GM18868 (cell line): ENCODE results near the gene CYP2D6.
A peak's percentile ranks its signal among the peaks of the same experiment; 100 is the strongest.

Experiments used
- ATAC-seq: cut with Tn5 transposase; IDR thresholded peaks from one replicate; pipeline ENCODE4 v1.9.1; 2021; ENCODE audit warnings: mild to moderate bottlenecking, moderate library complexity; ENCODE audit not compliant: unreplicated experiment

Gene CYP2D6

DNA sequence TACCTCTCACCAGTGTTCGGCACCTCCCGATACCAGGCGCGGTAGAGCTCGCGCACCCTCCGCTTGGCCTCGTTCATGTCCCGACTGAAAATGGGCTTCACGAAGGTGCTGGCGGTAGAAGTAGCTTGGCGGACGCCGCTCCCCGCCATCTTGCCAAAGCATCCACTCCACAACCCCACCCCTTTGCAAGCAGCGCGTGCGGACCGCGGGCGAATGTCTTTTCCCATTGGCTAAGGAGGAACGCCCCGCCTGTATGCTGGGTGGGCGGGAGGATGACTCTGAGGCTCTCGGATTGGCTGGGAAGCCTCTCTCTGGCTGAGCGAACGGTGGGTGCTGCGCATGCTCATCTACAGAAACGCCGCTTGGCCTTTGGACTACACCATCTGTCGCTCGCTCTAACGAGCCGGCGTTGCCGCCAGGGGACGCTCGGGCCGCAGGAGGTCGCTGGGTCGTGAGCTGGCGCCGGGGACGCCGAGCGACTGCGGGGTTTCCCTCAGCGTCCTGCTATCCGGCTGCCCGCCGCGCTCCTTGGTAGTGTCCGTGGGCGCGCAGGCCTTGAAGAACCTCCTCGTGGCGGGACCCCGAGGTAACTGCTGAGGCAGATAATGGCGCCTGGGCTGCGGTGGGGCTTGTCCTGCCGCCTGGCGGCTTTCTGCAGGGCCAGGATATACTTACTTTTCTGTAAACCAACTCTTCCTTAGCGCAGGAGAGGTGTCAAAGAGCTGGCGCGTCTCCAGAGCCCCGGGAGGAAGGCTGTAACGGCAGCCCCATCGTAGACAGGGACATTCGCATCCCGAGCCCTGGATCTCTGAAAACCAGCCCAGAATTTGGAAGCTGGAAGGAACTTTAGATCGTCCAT is 39.8 kb downstream of the CYP2D6 start, which contains the start of gene NDUFA6:
NDUFA6 (minus strand) TSS at position 177 of the 859 bp plus-strand sequence; CDS start at position 149, 28 bp downstream.
- ATAC-seq, result peak; percentile 90

- no peak for ATAC-seq
Measured at GRCh38 chr22:42086051-42086450, 44.6 kb downstream of the CYP2D6 start.

DNA sequence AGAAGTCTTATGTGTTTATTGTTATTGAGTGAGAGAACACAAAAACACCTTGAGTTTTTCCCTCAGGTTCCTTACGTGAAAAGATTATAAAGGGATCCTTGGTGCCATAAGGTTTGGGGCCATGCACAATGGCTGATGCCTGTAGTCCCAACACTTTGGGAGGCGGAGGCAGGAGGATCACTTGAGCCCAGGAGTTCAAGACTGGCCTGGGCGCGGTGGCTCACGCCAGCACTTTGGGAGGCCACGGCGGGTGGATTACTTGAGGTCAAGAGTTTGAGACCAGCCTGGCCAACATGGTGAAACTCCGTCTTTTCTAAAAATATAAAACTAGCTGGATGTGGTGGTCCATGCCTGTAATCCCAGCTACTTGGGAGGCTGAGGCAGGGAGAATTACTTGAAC is 45.7 kb downstream of the CYP2D6 start:
- no peak for ATAC-seq

- ATAC-seq, result no peak
Measured at GRCh38 chr22:42083119-42083518, 47.5 kb downstream of the CYP2D6 start.

- no peak for ATAC-seq
Measured at GRCh38 chr22:42080287-42080686, 50.3 kb downstream of the CYP2D6 start.

GRCh38 chr22:42079319-42080251 is 51.0 kb downstream of the CYP2D6 start, which contains the start of gene SMDT1:
TSS of gene SMDT1 (plus strand) at chr22:42079700. CDS start at chr22:42079769, 69 bp downstream.
- peak; percentile 79 for ATAC-seq

GRCh38 chr22:42078469-42079318 is 51.9 kb downstream of the CYP2D6 start:
- no peak for ATAC-seq

DNA sequence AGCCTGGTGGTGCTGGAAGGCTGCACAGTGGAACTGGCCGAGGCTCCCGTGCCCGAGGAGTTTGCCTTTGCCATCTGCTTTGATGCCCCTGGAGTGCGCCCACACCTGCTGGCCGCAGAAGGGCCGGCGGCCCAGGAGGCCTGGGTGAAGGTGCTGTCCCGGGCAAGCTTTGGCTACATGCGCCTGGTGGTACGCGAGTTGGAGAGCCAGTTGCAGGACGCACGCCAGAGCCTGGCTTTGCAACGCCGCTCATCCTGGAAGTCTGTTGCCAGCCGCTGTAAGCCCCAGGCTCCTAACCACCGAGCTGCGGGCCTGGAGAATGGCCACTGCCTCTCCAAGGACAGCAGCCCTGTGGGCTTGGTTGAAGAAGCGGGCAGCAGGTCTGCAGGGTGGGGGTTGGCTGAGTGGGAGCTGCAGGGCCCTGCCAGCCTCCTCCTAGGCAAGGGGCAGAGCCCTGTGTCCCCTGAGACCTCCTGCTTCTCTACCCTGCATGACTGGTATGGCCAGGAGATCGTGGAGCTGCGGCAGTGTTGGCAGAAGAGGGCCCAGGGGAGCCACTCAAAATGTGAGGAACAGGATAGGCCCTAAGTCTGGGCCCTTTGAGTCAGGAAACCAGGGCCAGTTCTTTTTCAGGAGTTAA is 53.0 kb downstream of the CYP2D6 start:
- ATAC-seq, result no peak

DNA sequence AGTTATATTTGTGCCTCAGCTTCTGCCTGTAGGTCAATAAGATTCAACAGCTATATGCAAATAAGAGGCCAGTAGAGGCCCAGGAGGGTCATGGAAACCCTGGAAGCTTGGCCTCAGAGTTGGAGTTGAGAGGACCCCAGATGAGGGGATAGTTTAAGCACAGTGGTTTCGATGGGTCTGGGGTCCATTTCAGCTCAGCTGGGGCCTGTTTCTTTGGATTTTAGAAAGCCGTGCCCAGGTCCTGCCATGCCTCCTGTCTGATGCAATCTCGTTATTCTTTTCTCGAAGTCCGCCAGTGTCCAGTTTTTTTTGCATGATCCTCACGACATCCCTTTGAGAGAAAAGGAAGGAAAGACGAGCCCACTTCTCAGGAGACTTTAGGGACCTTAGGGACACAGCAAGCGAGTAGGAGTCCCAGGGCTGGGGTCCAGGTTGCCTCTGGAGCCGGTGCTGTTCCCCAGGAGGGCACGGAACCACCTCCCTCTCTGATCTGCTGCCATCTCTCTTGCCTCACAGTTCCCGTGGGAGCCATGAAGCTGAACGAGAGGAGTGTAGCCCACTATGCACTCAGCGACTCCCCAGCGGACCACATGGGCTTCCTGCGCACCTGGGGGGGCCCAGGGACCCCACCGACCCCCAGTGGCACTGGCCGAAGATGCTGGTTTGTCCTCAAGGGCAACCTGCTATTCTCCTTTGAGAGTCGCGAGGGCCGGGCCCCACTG is 53.7 kb downstream of the CYP2D6 start:
- no peak for ATAC-seq
